K562 (cell line): ENCODE results near the gene CENPV. TPM values are rescaled to one million over a fixed set of nuclear protein-coding genes. Genes with fewer than 3 reads are reported as not detected.

ENCODE experiments used
- ATAC-seq: fragments of 200-7000 bp; cut with Tn5 transposase; 3 replicates; pipeline ENCODE4 v1.9.1; 2020; ENCODE audit warnings: moderate library complexity
- BruUV-seq: library from RNA; stranded (reverse); fragments of 400-500 nt; replicated peaks from 2 replicates; lab custom pipeline; 2021; lab: Mats Ljungman, UMichigan
- CTCF ChIA-PET: fragments of 300-600 bp; formaldehyde crosslinking; extraction: SDS; loops from one replicate; lab custom pipeline; 2021; ENCODE audit warnings: low intra/inter-chr PET ratio; lab: Yijun Ruan, JAX
- POLR2A ChIA-PET: fragments of 300-600, 350-650 bp; sonication (Branson Sonifier 250); formaldehyde crosslinking; extraction: SDS; loops from one replicate; lab custom pipeline; 2021; ENCODE audit warnings: antibody characterized with exemption, inconsistent platforms; lab: Yijun Ruan, JAX
- DNase-seq, 4 experiments: peaks; one replicate each; pipeline versions ENCODE4 v3.0.0 to v3.0.0-alpha.2; 2011 to 2018; ENCODE audit warnings: low spot score in 3 of 4, mixed read lengths in 3 of 4; ENCODE audit errors: extremely low read depth in 1 of 4
- FAIRE-seq: peaks from 2 replicates; lab custom pipeline; 2011; peaks lifted over from hg19 to GRCh38; lab: Jason Lieb, UNC
- H2AFZ ChIP-seq: 2 replicates; pipeline ENCODE4 v1.6.0; 2011; ENCODE audit warnings: low read depth, low read length, control low read depth, inconsistent platforms
- H3K27ac ChIP-seq: fragments of 200-600 bp; 3 replicates; pipeline ENCODE4 v1.8.0; 2011; ENCODE audit warnings: low read depth, mild to moderate bottlenecking, control low read depth, inconsistent platforms, low read length, moderate library complexity, mixed read lengths; ENCODE audit errors: extremely low read depth
- H3K27me3 ChIP-seq, 2 experiments: fragments of 300-600 bp in 1 of 2; 2 replicates in 1 of 2; 3 replicates in 1 of 2; pipeline versions ENCODE4 v1.6.0 to v1.8.0; 2011; ENCODE audit warnings: inconsistent platforms in 2 of 2, low read length in 2 of 2, mild to moderate bottlenecking in 1 of 2, mixed read lengths in 1 of 2, moderate library complexity in 1 of 2; ENCODE audit not compliant: control insufficient read depth in 2 of 2, insufficient read depth in 2 of 2
- H3K36me3 ChIP-seq: fragments of 300-600 bp; 3 replicates; pipeline ENCODE4 v1.8.0; 2011; ENCODE audit warnings: mild to moderate bottlenecking, low read length, inconsistent platforms; ENCODE audit not compliant: control insufficient read depth, insufficient read depth
- H3K4me1 ChIP-seq, 2 experiments: fragments of 200-600 bp in 1 of 2; replicated peaks in 1 of 2; 2 replicates in 1 of 2; 3 replicates in 1 of 2; pipeline versions ENCODE4 v1.5.1 to v1.8.0; 2011; ENCODE audit warnings: inconsistent platforms in 2 of 2, low read length in 2 of 2, mild to moderate bottlenecking in 1 of 2, mixed read lengths in 1 of 2, moderate library complexity in 1 of 2; ENCODE audit not compliant: control insufficient read depth in 2 of 2, insufficient read depth in 2 of 2
- H3K4me2 ChIP-seq: 2 replicates; pipeline ENCODE4 v1.6.1; 2011; ENCODE audit warnings: low read length, control low read depth, inconsistent platforms, mixed read lengths; ENCODE audit not compliant: insufficient read depth
- H3K4me3 ChIP-seq: fragments of 200-600 bp; sonication (generic), shearing (Covaris generic); 2 replicates; pipeline ENCODE4 v1.5.1; 2016; ENCODE audit warnings: control low read depth, inconsistent platforms
- H3K79me2 ChIP-seq: fragments of 200-600 bp; 3 replicates; pipeline ENCODE4 v1.8.0; 2011; ENCODE audit warnings: low read length, inconsistent platforms; ENCODE audit not compliant: control insufficient read depth, insufficient read depth
- H3K9ac ChIP-seq, 2 experiments: 2 replicates each; pipeline versions ENCODE4 v1.6.0 to v1.6.1; 2011; ENCODE audit warnings: low read depth in 2 of 2, low read length in 2 of 2, control low read depth in 1 of 2, inconsistent platforms in 1 of 2, mild to moderate bottlenecking in 1 of 2, mixed read lengths in 1 of 2; ENCODE audit not compliant: insufficient read depth in 1 of 2
- H3K9me1 ChIP-seq: one replicate; pipeline ENCODE4 v1.6.0; 2011; ENCODE audit warnings: inconsistent platforms, mild to moderate bottlenecking, low read length, moderate library complexity; ENCODE audit not compliant: control insufficient read depth, insufficient read depth
- H3K9me3 ChIP-seq: replicated peaks from 2 replicates; pipeline ENCODE4 v1.5.1; 2011; ENCODE audit warnings: low read depth, low read length, inconsistent platforms; ENCODE audit not compliant: control insufficient read depth, insufficient read depth
- H4K20me1 ChIP-seq: replicated peaks from 2 replicates; pipeline ENCODE4 v1.6.1; 2011; ENCODE audit warnings: low read length, inconsistent platforms, mixed read lengths; ENCODE audit not compliant: control insufficient read depth, insufficient read depth
- BDP1 ChIP-seq: IDR thresholded peaks from 3 replicates; pipeline ENCODE4 v1.6.1; 2011; ENCODE audit not compliant: insufficient read length, insufficient read depth
- BRD9 ChIP-seq: fragments of 450-650 bp; IDR thresholded peaks from 2 replicates; pipeline ENCODE4 v1.6.1; 2018; ENCODE audit warnings: low read depth; ENCODE audit not compliant: partially characterized antibody
- BRF1 ChIP-seq: IDR thresholded peaks from 3 replicates; pipeline ENCODE4 v1.6.1; 2011; ENCODE audit warnings: borderline replicate concordance, mild to moderate bottlenecking; ENCODE audit not compliant: insufficient read length; ENCODE audit errors: extremely low read depth
- ELF2 ChIP-seq: fragments of 250-450 bp; sonication (Bioruptor Pico); IDR thresholded peaks from 2 replicates; pipeline ENCODE4 v1.5.0; 2021; ENCODE audit warnings: mild to moderate bottlenecking
- ETS2 ChIP-seq: IDR thresholded peaks from 2 replicates; pipeline ENCODE4 v1.6.1; 2016; ENCODE audit warnings: borderline replicate concordance, missing genetic modification characterization, mild to moderate bottlenecking, moderate library complexity, missing compliant biosample characterization; ENCODE audit not compliant: poor library complexity, severe bottlenecking
- HMG20A ChIP-seq: fragments of 450-650 bp; formaldehyde crosslinking; conservative IDR thresholded peaks from 2 replicates; pipeline ENCODE4 v1.4.0; 2020; ENCODE audit warnings: mild to moderate bottlenecking, mixed read lengths
- HNRNPK ChIP-seq: fragments of 200-400 bp; formaldehyde crosslinking; IDR thresholded peaks from one replicate; pipeline ENCODE4 v1.6.1; 2018; ENCODE audit warnings: mild to moderate bottlenecking, low read depth, low read length; ENCODE audit not compliant: poor library complexity, severe bottlenecking
- KDM1A ChIP-seq, 2 experiments: fragments of 450-650 bp; IDR thresholded peaks; 2 replicates each; pipeline ENCODE4 v1.6.1; 2016; ENCODE audit warnings: mild to moderate bottlenecking in 2 of 2
- KLF1 ChIP-seq: fragments of 450-650 bp; IDR thresholded peaks from 2 replicates; pipeline ENCODE4 v1.6.1; 2016; ENCODE audit warnings: missing genetic modification characterization, missing compliant biosample characterization
- MEF2D ChIP-seq: conservative IDR thresholded peaks from 2 replicates; pipeline ENCODE4 v1.6.1; 2016; ENCODE audit warnings: low read depth, missing genetic modification characterization, missing compliant biosample characterization
- NFATC3 ChIP-seq: fragments of 450-650 bp; IDR thresholded peaks from 2 replicates; pipeline ENCODE4 v1.6.1; 2017; ENCODE audit warnings: mild to moderate bottlenecking
- U2AF2 ChIP-seq: fragments of 200-400 bp; formaldehyde crosslinking; optimal IDR thresholded peaks from 2 replicates; pipeline ENCODE3; 2017; ENCODE audit warnings: low read depth, mild to moderate bottlenecking, low read length
- WGBS: fragments of 100-300 bp; shearing (Covaris generic); methylation state at CpG from one replicate; pipeline ENCODE4 v1.1.6; 2016; ENCODE audit warnings: low coverage, mixed read lengths; ENCODE audit not compliant: insufficient coverage; ENCODE audit errors: missing lambda C conversion rate; 5-methylcytosine and 5-hydroxymethylcytosine counted together
- in situ Hi-C: fragments of 300-500 bp; cut with MboI; formaldehyde crosslinking; loops from 4 replicates; pipeline ENCODE4 v1.15.0; 2018; ENCODE audit warnings: inconsistent platforms, mixed read lengths
- intact Hi-C: fragments of 100-400 bp; cut with micrococcal nuclease; formaldehyde crosslinking; loops from 2 replicates; pipeline ENCODE4 v1.14.2; 2022
- polyA plus RNA-seq, 8 experiments: library from polyadenylated mRNA; depleted of rRNA in 4 of 8; stranded (reverse) in 5 of 8; unstranded in 3 of 8; fragments of >200 nt; fragmentation: Nextera tagmentation in 2 of 8; fragmentation: Illumina TruSeq in 1 of 8; extraction: Ambion mirVana in 2 of 8; extraction: Trizol in 1 of 8; gene quantifications; 2 replicates each; pipeline versions ENCODE4 v1.2.1 to v1.2.3, GENCODE V29; 2011 to 2014; ENCODE audit warnings: inconsistent platforms in 1 of 8, missing spikeins in 1 of 8
- total RNA-seq, 7 experiments: library from RNA; depleted of rRNA in 6 of 7; stranded (reverse); fragments of >200 nt in 6 of 7; fragmentation: Illumina TruSeq in 2 of 7; extraction: Trizol in 2 of 7; gene quantifications; 2 replicates each; pipeline versions ENCODE4 v1.2.1 to v1.2.3, GENCODE V29; 2011 to 2021; ENCODE audit warnings: low replicate concordance in 1 of 7
- TF ChIP-seq, protein P1 (sequence below), 2 experiments: fragments of 450-650 bp in 1 of 2; sonication (generic) in 1 of 2; formaldehyde crosslinking in 1 of 2; IDR thresholded peaks; 2 replicates each; pipeline versions ENCODE4 v1.7.1 to v1.9.0; 2016 to 2022; ENCODE audit warnings: inconsistent platforms in 1 of 2, mild to moderate bottlenecking in 1 of 2, missing genetic modification reagents in 1 of 2

CENPV gene
- total and polyA plus RNA-seq, 9 of the 15 experiments (the other 6 are each of a cell fraction or from before 2014, with no cell fraction given): 17.8 to 131 (median 89.3) TPM

- TF ChIP-seq HMG20A (CRISPR knock-in tag) (no peak), BRD9 (no peak), ELF2 (CRISPR knock-in tag) (no peak), MEF2D (no peak), HNRNPK (no peak), U2AF2 (no peak), ETS2 (tag) (no peak), KLF1 (tag) (no peak), BRF1 (no peak), NFATC3 (no peak), BDP1 (no peak), KDM1A (IDR thresholded peaks at IDR 0.05) (no peak)
- TF ChIP-seq, protein P1, sequence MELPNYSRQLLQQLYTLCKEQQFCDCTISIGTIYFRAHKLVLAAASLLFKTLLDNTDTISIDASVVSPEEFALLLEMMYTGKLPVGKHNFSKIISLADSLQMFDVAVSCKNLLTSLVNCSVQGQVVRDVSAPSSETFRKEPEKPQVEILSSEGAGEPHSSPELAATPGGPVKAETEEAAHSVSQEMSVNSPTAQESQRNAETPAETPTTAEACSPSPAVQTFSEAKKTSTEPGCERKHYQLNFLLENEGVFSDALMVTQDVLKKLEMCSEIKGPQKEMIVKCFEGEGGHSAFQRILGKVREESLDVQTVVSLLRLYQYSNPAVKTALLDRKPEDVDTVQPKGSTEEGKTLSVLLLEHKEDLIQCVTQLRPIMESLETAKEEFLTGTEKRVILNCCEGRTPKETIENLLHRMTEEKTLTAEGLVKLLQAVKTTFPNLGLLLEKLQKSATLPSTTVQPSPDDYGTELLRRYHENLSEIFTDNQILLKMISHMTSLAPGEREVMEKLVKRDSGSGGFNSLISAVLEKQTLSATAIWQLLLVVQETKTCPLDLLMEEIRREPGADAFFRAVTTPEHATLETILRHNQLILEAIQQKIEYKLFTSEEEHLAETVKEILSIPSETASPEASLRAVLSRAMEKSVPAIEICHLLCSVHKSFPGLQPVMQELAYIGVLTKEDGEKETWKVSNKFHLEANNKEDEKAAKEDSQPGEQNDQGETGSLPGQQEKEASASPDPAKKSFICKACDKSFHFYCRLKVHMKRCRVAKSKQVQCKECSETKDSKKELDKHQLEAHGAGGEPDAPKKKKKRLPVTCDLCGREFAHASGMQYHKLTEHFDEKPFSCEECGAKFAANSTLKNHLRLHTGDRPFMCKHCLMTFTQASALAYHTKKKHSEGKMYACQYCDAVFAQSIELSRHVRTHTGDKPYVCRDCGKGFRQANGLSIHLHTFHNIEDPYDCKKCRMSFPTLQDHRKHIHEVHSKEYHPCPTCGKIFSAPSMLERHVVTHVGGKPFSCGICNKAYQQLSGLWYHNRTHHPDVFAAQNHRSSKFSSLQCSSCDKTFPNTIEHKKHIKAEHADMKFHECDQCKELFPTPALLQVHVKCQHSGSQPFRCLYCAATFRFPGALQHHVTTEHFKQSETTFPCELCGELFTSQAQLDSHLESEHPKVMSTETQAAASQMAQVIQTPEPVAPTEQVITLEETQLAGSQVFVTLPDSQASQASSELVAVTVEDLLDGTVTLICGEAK (IDR thresholded peaks at IDR 0.05): no peak
- TF ChIP-seq, protein P1 (CRISPR knock-in tag; IDR thresholded peaks at IDR 0.05): no peak
- CTCF ChIA-PET: no interaction called here
These were observed 30.6 kb downstream of the CENPV start for GRCh38 chr17:16322636-16323035.

More at GRCh38 chr17:16322636-16323035, 30.6 kb downstream of the CENPV start:
- H3K4me3 ChIP-seq: no peak overlapping the region
- POLR2A ChIA-PET: no interaction called here
- no peaks in the 10 kb centered on the region for H3K9me1 ChIP-seq
- no peak overlapping the region for H3K4me2 ChIP-seq
- no peak overlapping the region for H3K27ac ChIP-seq
- H3K4me1 ChIP-seq: no peaks in the 10 kb centered on the region
- FAIRE-seq: no peak
- no peaks in the 10 kb centered on the region for H4K20me1 ChIP-seq
- H2AFZ ChIP-seq: no peak overlapping the region
- no peaks in the 10 kb centered on the region for H3K27me3 ChIP-seq
- no peak overlapping the region for H3K9ac ChIP-seq
- intact Hi-C loops: no loop called here
- in situ Hi-C loops: no loop called here
- H3K36me3 ChIP-seq: peaks cover 5% of the 10 kb centered on the region; the same call in 1 of the 3 replicates
- H3K79me2 ChIP-seq: no peaks in the 10 kb centered on the region
- 97% methylated on average over 3 of the region's 3 CpGs for WGBS
- ATAC-seq: no peak
- DNase-seq: no peak
- no peaks in the 10 kb centered on the region for H3K9me3 ChIP-seq
- BruUV-seq: no TSS peak
